Measurements from ENCODE around the gene OGFOD2.
"Not testable (repeated sequence)": the region's sequence is repeated elsewhere in the genome, so short reads cannot be mapped to it uniquely, and the experiment has no call there.

OGFOD2 gene

GRCh38 chr12:123005081-123005626 is 30.1 kb downstream of the OGFOD2 start:
- no peak for DNase-seq (ENCODE audit: low read depth)

- DNase-seq (ENCODE audit: low read depth), result no peak
These were observed 31.9 kb downstream of the OGFOD2 start for GRCh38 chr12:123006977-123007376.

- DNase-seq (ENCODE audit: low read depth), result no peak
These were observed 35.1 kb downstream of the OGFOD2 start for GRCh38 chr12:123010110-123010509.

- no peak for DNase-seq (ENCODE audit: low read depth)
These were observed 35.6 kb downstream of the OGFOD2 start for GRCh38 chr12:123010681-123011080.

GRCh38 chr12:123011701-123012100 is 36.7 kb downstream of the OGFOD2 start:
- DNase-seq (ENCODE audit: low read depth), result no peak

GRCh38 chr12:123013185-123014095 is 38.4 kb downstream of the OGFOD2 start:
- DNase-seq (ENCODE audit: low read depth), result no peak

GRCh38 chr12:123014473-123014872 is 39.4 kb downstream of the OGFOD2 start:
- not testable (repeated sequence) for DNase-seq (ENCODE audit: low read depth)

GRCh38 chr12:123017753-123018152 is 42.7 kb downstream of the OGFOD2 start:
- DNase-seq (ENCODE audit: low read depth), result no peak

GRCh38 chr12:123019841-123020138 is 44.7 kb downstream of the OGFOD2 start:
- DNase-seq (ENCODE audit: low read depth), result no peak

- DNase-seq (ENCODE audit: low read depth), result no peak
These were observed 46.9 kb downstream of the OGFOD2 start for GRCh38 chr12:123021688-123022604.

- DNase-seq (ENCODE audit: low read depth), result no peak
These were observed 47.8 kb downstream of the OGFOD2 start for GRCh38 chr12:123022846-123023245.

GRCh38 chr12:123024819-123025391 is 49.9 kb downstream of the OGFOD2 start:
- peak; percentile 15 for DNase-seq (ENCODE audit: low read depth)

- DNase-seq (ENCODE audit: low read depth), result no peak
These were observed 51.2 kb downstream of the OGFOD2 start for GRCh38 chr12:123026094-123026853.

GRCh38 chr12:123027726-123028445 is 52.8 kb downstream of the OGFOD2 start:
- DNase-seq (ENCODE audit: low read depth), result no peak

GRCh38 chr12:123028475-123028874 is 53.4 kb downstream of the OGFOD2 start:
- DNase-seq (ENCODE audit: low read depth), result no peak

- DNase-seq (ENCODE audit: low read depth), result no peak
These were observed 54.5 kb downstream of the OGFOD2 start for GRCh38 chr12:123029550-123029949.
